Left kidney (tissue), 2 donors: ENCODE results near the gene LFNG. TPM values are rescaled to one million over a fixed set of nuclear protein-coding genes. Genes with fewer than 3 reads are reported as not detected.
"Not testable (repeated sequence)": the region's sequence is repeated elsewhere in the genome, so short reads cannot be mapped to it uniquely, and the experiment has no call there.

Experiments
- DNase-seq: peaks from one replicate; pipeline ENCODE4 v3.0.0-alpha.2; 2013
- polyA plus RNA-seq: library from polyadenylated mRNA; unstranded; fragments of 120-200 nt; gene quantifications from one replicate; pipeline ENCODE4 v1.2.1, GENCODE V29; 2013; ENCODE audit not compliant: insufficient read length

The LFNG gene
- polyA plus RNA-seq, 1 donor: 25.7 TPM

DNA sequence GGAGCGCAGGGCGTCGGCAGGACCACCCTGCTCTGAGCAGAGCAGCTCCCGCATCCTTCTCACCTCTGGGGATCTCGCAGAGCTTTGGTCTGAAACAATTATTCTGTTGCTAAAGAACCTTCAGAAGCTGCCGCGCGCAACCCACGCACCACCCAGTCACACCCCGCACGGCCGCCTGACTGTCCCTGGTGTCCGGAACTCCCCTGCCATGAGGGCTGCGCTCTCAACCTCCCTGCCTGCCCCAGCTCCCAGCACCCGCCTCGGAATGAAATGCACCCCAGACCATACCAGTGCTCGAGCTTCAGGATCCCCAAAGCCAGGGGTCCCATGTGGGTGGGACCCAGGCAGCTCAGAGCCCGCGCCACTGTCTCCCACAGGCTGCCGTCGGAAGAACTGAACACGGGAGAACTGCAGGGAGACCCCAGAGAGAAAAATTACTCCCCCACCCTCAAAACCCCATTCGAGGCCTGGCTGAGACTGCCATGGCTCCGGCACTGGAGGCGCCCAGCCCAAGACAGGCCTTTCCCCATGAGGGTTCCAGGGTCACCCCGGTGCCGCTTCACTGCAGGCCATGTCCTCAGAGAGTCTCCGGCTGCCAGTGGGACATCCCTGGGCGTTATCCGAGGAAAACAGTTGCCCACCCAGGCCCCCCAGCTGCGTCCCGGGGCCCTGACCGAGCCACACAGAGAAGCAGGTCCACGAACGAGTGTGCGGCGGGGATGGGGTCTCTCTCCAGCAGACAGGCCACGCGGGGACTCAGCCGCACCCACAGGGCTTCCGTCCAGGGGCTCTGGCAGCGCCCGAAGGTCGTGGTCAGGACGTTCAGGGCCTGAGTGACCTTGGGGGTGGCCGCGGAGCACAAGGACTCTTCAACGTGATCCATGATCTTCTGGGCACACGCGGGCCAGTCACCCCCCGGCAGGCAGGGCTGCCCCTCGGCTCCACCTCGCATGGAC is 23.6 kb downstream of the LFNG start:
- no peak for DNase-seq

- no peak for DNase-seq
These were observed 25.1 kb downstream of the LFNG start for GRCh38 chr7:2544541-2545188.

DNA sequence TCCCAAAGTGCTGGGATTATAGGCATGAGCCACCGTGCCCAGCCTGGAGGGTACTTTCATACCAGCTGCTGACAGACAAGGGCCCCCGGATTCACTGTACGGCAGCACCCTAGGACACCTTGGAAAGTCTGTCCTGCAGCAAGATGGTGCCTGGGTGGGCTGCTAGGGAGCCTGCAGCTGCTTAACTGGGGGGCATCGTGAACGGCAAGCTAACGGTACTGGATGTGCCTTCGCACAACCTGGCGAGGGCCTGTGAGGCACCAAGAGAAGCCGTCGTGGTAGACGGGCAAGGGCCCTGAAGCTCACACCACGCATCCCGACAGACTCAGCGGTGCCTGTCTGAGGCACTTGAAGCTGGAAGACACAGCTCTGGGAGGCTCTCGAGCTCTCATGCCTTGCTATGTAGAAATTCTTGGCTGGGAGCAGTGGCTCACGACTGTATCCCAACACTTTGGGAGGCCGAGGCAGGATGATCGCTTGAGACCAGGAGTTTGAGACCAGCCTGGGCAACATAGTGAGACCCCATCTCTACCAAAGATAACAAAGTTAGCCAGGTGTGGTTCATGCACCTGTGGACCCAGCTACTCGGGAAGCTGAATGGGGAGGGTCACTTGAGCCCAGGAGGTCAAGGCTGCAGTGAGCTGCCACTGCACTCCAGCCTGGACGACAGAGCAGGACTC is 26.3 kb downstream of the LFNG start:
- no peak for DNase-seq

DNA sequence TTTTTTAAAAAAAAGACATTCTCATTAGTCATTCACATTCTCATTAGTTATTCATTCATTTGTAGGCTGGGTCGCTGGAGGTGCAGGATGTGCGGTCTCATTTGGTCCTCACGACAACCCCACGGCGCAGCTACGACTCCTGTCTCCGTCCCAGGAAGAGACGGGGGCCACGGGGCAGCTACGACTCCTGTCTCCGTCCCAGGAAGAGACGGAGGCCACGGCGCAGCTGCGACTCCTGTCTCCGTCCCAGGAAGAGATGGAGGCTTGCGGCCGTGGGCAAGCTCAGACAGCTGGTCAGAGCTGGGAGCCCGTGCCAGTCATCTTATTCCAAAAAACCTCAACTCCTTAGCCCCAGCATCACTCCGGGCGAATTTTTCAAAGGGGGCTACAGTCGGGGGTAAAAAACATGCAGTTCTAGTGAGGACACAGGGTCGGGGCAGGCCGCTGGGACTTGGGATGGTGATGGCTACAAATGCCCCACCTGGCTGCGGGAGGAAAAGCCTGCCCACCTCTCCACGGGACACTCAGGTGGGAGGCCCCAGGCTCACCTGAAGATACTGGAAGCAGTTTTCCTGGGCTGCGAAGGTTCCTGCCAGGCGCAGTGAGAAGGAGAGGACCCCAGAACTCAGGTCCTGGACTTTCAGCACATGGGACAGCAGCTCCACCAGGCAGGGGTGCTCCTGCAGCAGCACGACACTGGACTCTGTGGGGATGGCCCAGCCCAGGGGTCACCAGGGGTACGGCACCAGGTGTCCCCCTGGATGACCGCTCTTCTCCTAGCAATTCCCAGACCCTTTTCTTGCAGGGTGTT is 27.4 kb downstream of the LFNG start:
- no peak for DNase-seq

GRCh38 chr7:2551418-2551817 is 31.8 kb downstream of the LFNG start:
- DNase-seq: no peak

GRCh38 chr7:2553108-2553507 is 33.5 kb downstream of the LFNG start:
- no peak for DNase-seq

GRCh38 chr7:2553831-2554581 is 34.4 kb downstream of the LFNG start:
- DNase-seq: no peak

DNA sequence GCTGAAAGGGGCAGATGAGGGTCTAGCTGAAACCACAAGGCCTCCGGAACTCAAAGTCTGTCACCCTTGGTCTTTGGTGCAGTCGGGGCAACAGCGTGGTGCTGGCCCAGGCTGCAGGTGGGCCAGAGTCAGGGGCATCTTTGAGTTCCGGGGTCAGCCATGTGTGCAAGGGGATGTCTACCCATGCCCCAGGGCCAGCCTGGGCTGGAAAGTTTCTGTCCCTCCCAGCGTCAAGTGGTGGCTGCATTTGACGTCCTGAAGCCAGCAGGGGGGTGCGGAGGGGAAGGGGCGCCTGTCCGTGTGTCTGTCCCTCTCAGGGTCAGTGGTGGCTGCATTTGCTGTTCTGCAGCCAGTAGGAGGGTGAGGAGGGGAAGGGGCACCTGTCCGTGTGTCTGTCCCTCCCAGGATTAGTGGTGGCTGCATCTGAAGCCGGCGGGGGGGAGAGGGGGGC is 35.1 kb downstream of the LFNG start:
- no peak for DNase-seq

DNA sequence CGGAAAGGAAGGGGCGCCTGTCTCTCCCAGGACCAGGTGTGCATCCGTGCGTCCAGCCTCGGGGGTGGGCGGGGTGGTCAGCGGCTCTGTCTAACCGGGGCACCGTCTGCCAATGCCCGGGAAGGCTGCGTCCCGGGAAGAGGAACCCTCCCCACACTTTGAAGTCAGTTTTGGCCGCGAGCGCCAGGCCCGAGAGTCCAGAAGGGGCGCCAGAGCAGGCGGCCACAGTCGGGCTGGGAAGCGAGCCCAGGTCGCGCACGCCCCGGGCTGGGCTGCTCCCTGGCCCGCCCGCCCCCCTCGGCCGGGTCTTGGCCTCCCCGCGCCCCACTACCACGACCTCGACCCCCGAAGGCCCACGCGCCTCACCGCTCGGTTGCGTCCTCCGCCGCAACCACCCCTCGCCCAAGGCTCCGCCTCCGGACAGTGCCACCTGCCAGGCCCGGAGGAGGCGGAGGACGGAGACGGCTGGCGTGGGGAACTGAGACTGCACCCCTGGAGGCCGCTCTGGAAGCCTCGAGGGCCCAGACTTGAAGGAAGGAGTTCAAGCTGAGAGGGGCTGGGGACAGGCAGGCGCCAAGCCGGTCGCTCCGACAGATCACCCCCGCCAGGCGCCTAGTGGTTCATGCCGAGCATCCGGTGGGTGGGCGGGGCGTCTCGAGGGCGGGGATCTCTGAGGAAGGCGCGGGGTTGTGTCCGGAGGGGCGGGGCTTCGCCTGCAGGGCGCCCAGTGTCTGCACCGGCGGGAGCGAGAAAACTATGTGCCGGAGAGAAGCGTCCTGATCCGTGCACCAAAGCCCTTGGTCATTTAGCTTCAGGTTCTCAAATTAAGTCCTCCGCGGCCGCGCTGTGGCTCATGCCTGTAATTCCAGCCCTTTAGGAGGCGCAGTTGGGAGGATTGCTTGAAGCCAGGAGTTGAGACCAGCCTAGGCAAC is 35.8 kb downstream of the LFNG start, which contains the start of gene BRAT1:
Gene BRAT1 (minus strand): TSS at position 404 of the 932 bp plus-strand sequence. CDS start 1,093 bp downstream, outside the sequence.
- peak; percentile 91 for DNase-seq

DNA sequence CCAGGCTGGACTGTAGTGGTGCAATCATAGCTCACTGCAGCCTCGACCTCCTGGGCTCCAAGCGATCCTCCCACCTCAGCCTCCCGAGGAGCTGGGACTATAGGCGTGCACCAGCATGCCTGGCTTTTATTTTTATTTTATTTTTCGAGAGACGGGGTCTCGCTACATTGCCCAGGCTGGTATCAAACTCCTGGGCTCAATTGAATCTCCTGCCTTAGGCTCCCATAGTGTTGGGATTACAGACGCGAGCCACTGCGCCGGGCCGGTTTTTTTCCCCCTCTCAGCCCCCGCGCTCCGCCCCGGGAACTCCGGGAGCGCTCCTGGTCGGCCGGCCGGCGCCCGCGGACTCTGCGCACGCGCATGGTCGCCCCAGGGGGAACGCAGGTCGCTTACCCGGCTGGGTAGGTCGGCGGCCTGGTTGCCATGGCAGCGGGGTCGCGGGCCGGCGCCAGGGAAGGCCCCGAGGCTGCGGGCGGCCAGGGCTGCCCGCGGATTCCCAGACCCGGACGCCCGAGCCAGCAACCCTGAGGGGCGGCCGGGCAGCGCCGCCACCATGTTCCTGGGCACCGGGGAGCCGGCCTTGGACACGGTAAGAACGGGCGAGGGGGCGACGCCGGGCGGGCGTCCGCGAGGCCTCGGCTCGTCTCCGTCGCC is 39.2 kb downstream of the LFNG start, which contains the start of gene IQCE:
Gene IQCE (plus strand): TSS at position 351 of the 654 bp plus-strand sequence. CDS start 203 bp downstream, at position 554.
- DNase-seq: peak; percentile 90

DNA sequence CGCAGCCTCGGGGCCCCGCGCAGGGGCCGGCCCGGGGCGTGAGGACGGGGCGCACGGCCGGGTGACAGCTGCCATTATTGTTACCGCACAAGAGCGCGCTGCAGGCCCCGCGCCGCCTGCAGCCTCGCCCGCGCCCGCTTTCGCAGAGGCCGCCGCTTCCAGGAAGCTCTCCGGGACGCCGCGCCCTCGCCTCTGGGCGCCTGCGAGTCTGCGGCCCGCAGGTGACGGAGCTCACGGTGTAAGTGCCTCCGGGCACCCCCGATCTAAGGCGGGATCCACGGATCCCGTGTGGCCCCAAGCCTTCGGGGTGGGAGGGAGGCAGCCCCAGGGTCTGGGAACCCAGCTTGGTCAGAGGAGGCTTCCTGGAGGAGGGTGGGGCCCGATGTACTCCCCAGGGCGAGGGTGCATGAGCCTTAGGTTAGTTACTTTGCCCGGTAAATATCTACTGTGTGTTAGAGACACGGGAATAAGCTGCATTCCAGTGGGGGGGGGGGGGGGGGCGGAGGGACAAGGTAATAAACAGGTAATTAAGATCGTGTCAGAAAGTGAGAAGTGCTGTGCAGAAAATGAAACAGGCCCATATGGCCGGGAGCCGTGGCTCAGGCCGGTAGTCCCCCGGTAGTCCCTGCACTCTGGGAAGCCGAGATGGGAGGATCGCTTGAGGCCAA is 39.8 kb downstream of the LFNG start:
- no peak for DNase-seq

DNA sequence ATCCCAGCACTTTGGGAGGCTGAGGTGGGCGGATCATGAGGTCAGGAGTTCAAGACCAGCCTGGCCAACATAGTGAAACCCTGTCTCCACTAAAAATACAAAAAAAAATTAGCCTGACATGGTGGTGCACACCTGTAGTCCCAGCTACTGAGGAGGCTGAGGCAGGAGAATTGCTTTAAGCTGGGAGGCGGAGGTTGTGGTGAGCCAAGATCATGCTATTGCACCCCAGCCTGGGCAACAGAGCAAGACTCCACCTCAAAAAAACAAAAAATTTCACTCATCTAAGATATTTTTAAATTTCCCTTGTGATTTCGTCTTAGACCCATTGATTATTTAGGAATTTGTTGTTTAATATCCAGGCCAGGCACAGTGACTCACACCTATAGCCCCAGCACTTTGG is 44.4 kb downstream of the LFNG start:
- DNase-seq: not testable (repeated sequence)

- DNase-seq: no peak
These were observed 45.5 kb downstream of the LFNG start for GRCh38 chr7:2564970-2565540.

DNA sequence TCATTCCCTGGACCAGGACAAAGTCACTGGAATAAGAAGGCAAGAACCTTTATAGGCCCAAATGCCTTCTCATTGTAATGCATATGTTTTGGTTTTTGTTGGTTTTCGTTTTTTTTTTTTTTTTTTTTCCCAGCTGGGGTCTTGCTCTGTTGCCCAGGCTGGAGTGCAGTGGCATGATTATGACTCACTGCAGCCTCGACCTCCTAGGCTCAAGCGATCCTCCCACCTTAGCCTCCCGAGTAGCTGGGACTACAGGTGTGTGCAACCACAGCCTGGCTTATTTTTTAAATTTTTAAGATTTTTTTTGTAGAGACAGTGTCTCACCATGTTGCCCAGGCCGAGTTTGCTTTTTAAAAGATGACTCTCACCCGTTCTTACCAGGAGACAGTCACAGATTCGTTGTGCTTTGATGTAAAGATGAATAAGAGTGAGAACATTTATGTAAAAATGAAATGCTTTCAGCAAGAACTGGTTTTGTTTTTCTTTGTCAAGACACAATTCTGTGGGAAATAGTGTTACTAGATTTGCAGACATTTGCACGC is 46.8 kb downstream of the LFNG start:
- no peak for DNase-seq

- no peak for DNase-seq
These were observed 47.5 kb downstream of the LFNG start for GRCh38 chr7:2566890-2567678.

DNA sequence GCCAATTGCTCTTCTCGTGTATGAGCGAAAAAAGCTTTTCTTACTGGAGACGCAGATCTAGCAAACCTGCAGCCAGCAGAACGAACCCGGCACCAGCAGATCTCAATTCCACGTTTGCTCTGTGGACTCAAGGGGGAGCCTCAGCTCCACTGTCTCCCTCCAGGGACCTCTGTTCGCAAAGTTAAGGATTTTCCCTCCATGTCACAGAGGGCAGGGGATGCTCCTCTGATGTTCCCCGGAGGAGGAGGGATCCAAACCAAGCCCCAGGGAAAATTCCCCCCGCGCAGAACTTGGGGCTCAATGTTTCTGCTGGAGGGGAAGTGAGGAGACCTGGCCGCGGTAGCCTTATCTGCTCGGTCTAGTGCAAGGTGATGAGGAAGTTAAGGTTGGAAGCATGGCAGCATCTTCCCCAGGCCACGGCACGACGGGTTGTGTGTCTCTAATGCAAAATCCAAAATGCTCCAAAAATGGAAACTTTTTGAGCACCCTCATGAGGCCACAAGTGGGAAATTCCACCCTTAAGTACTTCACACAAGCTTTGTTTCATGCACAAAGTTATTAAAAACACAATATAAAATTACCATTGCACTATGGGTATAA is 48.2 kb downstream of the LFNG start:
- DNase-seq: no peak
